Retina (tissue), 1 donor: ENCODE results near the gene PTPRD.

Experiments used
- DNase-seq: peaks from one replicate; pipeline ENCODE4 v3.0.0-alpha.2; 2016

The PTPRD gene

DNA sequence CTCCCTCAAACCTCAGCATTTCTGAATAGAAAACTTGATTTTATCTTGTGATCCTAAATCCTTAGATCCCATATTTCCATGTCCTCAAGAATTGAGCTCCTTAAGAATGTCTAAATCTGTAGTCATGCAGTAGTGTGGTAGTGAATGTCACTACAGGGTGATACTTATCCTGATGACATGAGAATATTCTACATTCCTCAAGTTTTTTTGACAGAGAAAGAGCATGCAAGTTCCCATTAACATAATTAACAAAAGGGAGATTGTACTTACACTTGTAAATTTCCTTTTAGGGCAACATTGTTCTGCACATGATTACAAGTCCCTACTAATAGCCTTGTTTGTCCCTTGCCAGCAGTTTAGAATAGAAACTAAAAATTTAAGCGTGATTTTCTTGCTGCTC is 352.3 kb downstream of the PTPRD start:
- no peak for DNase-seq

DNA sequence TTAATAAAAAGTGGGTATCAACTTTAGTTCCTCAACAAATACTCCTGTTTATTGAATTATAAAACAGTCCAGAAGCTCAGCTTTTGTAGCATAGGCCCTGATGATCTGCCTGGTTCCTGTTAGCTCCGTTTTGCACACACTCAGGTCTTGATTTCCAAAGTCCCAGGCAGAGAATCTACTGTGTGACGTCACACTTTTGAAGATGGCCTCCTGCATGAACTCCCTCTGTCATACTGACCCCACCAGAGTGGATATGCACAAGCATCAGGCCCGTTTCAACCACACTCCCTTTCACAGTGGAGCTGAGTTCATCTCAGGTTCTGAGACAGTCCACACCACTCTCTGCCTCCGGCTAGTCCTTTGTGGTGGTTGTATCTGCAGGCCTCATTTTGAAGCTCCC is 353.1 kb downstream of the PTPRD start:
- no peak for DNase-seq

DNA sequence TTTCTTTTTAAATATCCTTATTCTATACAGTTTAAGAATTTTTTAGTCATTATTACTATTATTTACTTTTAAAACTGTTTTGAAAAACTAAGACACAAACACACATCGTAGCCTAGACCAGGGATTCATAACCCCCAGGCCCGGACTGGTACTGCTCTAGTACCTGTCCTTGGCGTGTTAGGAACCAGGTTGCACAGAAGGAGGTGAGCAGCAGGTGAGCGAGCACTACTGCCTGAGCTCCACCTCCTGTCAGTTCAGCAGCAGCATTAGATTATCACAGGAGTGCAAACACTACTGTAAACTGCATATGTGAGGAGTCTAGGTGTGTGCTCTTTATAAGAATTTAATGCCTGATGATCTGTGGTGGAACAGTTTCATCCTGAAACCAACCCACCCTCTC is 357.0 kb downstream of the PTPRD start:
- DNase-seq, result no peak

DNA sequence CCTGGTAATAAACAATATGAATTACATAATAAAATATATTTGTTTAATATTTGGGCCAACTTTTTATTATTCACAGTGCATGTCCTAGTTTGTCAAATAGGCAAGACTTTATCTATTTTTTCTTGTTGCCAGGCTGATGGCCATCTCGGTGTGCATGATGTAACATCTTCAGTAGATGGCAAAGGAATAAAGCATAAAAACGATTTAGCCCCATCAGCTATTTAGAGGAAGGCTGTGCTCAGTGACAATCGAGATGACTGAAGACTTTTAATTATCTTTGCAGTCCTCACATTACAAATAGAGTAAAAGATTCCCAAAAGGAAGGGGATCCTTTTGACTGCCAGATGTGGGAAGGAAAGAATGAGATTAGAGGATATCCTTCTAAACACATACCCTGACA is 358.5 kb downstream of the PTPRD start:
- DNase-seq, result no peak

DNA sequence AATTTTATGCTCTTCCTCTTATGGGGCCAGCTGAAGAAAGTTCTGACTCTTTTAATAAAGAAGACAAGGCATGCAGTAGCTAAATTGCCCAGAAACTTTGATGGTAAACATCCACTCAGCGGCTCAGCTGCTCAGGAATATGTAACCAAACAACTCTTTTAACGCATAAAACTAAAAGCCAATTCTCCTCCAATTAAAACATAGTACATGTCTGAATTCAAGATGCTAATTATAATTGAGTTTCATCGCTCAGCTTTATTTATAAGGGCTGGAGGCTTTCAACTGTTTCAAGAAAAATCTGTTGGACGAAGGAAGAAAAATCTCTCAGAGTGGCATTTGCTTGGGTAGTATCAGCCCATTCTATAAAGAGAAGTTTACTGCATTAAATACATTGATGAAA is 359.5 kb downstream of the PTPRD start:
- DNase-seq, result no peak

DNA sequence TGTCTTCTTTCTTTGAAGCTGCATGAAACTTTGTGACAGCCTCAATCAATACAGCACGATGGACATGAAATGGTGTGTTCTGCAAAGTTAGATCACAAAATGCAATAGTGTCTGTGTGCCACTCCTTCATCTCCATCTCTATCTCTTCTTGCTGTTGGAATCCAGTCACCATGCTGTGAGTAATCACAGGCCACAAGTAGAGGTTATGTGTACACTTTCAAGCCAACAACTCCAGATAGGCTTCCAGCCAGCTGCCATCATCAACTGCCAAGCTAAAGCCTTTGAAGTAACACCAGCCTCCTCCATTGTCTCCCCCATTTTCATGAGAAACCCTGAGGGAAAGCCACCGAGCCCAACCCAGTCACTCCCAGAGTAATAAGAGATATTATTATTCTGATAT is 360.6 kb downstream of the PTPRD start:
- no peak for DNase-seq

DNA sequence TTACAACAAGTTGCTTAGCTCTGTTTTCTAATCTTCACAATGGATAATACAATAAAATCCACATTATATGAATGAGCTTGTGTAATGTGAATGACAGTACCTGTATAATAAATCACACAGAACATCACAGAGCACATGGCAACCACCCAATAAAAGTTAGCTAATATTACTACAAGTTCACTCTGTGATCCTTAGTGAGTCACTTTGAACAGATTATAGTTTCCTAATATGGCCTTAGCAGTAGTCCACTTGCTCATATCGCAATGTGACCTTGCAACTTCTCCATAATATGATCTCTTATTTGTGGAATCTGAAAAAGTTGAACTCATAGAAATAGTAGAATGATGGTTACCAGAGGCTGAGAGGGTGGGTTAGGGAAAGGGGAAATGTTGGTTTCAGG is 361.3 kb downstream of the PTPRD start:
- DNase-seq, result no peak

DNA sequence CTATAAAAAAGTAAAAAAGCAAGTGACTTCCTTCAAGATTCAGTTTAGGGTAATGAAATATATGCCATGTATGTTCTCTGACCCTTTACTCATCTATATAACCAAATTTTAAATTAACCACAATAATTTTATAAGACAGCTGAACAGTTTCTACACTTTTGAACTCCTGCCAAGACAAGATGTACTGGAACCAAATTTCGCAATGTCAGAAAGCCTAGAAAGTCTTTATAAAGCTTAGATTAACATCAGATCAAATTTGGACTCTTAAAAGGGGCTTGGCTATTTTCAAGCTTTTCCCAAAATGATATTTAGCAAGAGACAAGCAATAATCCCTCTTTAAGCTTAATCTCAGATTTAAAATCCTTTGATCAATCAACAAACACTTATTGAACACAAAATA is 362.6 kb downstream of the PTPRD start:
- DNase-seq, result no peak

DNA sequence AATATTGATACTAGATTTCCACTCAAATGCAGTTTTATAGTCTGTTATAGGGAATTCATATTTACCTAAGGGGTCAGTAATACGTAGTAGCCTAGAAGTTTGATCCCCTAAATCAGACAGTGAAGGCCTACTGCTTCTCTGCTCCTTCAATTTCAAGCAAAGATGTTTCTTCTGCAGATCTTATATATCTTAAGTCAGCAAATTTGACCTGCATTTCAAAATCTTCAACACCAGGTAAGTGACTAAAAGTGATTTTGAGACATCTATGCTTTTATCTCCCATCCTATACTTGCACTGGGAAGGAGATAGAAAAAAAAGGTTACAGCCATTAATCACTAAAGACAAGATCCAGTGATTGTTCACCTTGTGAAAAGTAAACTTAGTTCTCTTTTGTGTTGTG is 363.9 kb downstream of the PTPRD start:
- no peak for DNase-seq

DNA sequence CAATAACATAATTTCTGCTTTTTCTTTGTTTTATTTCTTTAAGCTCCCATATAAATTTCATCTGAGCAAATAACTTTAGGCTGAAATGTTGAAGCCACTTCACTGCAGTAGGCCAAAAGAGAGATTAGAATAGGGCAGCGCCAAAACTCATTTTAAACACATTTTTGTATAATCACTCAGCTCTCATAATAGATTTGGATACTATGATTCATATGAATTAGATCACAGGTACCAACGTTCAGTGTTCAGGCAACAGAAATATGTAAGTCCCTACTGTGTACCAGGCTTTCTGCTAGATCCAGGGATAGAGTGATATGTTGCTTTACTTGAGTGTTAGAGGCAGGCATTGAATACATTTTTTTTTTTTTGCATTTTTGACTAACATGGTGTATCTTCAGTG is 370.5 kb downstream of the PTPRD start:
- no peak for DNase-seq

DNA sequence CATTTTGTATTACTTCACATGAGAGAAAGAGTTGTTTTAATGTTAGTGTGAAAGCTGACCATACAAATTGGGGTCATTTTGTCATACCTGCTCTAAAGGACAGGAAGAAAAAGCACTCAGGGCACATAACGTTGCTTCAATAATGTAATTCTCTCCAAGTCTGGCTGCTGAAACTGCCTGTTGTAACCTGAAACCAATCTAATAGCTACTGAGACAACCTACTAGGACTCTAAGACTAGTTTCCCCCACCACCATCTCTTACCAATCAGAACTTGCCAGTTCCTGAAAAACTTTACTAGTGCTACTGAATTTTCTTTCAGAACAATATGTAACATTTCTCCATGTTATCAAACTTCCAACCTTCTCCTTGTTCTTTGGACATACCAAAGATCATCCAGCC is 374.7 kb downstream of the PTPRD start:
- no peak for DNase-seq

DNA sequence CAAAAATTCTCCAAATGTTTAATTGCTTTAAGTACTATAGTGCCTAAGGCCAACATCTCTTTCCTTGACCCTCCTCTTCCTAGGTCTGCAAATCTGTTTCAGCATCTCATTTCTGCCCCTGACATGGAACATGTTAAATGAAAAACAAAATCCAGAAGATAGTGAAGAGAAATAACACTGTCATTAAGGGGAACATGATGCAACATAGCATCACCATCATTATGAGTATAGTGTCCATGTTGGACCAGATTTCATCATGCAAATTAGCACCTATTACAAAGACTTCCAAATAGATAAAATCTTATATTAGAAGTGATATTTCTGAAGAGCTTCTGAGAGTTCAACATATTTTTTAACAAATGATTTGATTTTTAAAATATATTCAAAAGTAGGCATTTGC is 375.2 kb downstream of the PTPRD start:
- DNase-seq, result no peak

DNA sequence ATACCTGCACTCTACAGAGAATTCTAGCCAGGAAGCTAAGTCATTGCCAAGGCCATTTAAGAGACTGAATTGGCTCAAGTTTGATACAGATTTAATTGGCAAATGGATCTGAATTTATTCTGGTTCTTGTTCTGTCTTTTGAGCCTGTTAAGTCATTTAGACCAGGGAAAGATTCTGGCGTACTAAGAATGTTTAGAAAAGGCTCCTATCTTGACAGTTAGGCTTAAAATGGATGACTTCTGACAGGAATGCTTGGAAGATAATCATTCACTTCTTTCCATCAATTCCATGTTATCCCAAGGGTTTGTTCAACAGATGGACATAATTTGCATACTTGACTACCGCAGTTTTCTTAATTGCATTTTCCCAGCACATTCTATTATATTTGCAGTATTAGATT is 376.6 kb downstream of the PTPRD start:
- DNase-seq, result no peak

DNA sequence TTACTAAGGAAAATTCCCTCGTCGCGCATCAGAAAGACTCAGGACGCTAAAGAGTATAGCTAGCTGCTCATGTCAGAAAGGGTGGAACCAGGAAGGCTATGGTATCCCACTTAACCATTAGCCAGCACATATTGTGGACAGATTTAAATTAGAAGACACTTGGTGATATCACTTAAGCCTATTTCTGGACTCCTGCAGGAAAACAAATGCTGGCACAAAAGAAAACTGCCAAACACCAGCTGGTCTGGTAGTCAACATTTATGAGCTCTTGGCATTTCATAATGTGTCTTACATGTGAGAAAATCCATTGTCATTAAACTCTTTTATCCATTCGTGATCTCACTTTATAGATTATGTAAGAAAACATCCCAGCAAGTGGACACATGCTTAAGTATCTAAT is 377.4 kb downstream of the PTPRD start:
- no peak for DNase-seq

DNA sequence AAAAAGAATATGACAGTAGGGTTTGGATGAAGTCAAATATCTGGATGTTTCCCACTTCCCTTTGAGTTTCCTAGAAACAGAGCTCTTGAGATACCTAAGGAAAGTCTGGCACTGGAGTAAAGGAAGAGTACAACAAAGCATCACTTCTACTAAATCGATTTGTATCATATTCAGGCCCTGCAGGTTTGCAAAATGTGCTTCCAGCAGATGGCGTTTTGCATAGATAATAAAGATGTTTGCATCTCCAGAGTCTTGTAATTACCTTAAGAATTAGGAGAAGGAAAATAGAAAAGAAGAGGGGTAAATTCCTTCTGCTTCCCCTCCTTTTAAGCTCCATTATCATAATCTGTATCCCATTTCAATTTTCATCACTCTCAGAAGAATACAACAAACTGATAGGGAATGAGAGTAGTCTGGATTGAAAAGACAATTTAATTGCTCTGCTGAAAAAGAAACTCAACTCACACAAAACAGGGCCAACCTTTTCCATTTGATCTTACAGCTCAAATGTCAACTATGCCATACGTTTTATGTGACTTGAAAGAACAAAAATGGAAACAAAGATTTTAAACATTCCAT is 380.4 kb downstream of the PTPRD start:
- no peak for DNase-seq

DNA sequence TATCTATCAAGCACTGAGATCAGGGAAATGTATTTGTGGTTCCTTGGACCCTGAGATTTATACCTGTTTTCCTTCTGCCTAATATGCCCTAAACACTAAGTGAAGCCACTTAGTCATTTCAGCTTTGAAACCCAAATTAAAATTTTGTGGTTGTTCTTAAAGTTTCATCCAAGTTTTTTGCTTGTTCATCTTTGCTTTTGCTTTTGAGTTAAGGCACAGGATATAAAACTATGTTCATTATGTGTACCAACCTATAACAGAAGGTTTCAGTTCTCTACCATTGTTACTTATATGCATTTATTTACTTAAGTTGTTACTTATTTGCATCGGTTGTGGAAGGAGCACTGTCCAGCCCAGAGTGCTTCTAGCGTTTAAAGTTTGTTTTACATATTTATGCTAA is 382.3 kb downstream of the PTPRD start:
- DNase-seq, result no peak

DNA sequence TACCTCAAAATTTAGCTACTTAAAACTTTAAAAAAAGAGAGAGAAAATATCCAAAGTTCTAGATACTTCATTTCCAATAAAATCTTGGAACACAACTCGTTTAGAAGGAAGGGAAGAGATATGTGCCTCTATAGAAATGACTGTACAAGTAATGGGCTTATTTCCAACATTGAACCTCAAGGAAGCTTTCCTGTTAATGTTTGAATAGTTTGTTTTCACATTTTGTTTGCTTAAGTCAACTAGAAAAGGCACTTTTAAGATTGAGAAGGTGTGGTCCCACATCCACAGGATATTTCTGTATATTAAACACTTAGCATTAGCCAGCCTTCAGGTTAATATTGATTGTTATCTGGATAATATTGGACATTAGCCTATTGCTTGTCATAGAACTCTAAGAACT is 384.7 kb downstream of the PTPRD start:
- no peak for DNase-seq

DNA sequence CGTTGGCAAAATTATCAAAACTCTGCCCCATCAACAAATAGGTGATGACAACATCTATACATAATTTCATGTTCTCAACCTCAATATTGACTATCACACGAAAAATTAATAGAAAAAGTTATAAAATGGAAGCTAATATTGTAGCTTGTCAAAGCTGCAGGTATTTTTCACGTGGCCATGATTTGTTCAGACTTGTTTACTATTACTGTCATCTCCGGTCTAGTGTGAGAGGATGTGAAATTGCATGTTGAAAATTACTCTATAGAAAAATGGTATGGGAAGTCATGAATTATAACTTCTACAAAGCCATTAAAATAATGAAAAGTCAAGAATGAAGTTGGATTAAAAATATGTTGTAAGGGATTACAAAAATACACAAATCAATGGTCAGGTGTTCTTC is 385.8 kb downstream of the PTPRD start:
- no peak for DNase-seq

DNA sequence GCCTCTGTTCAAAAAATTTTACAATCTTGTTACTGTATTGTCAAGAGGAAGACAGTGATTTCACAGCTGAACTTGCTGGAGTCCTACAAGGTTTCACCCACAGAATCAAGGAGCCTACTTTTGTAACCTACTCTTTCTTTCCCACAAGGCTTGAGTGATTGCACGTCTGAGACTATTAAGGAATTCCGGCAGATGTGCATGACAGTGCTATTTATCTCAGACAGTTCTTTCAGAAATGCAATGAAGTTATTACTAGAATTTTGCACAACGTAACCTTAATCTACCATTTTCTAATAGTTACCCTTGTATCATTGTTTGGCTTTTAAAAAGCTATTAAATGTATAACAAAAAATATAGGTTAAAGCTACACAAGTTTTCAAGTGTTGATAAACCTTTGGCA is 400.1 kb downstream of the PTPRD start:
- DNase-seq, result no peak

DNA sequence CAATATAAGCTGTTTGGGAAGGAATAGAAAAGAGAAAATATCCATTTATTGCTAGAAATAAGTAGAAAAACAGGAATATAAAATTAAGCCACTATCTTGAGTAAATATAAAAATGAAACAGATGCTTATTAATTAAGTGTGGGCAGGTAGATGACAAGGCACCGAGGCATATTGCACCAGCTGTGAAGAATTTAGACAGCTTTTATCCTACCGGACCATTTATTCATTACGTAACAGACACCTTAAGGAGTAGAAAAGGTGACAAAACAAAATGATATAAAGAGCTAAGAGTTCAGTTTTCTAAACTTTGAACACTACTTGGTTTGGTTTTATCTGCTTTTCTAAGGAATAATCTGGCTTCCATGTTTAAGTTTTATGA is 404.1 kb downstream of the PTPRD start:
- no peak for DNase-seq

DNA sequence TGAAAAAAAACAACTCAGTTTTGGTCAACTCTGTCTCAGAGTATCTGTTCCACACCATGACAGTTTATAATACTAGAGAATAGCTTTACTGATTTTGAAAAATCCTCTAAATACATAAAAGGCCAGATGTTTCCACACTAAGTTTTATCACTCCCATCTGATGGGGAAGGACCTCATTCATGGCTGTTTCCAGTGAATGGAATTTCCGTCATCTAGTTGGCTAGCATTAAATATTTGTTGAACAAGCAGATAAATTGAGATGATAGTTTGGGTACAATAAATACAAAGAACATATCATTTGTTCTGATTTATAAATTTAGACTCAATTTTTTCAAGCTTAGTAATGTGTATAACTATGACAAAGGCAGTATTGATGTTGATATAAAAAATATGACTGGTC is 408.5 kb downstream of the PTPRD start:
- no peak for DNase-seq

DNA sequence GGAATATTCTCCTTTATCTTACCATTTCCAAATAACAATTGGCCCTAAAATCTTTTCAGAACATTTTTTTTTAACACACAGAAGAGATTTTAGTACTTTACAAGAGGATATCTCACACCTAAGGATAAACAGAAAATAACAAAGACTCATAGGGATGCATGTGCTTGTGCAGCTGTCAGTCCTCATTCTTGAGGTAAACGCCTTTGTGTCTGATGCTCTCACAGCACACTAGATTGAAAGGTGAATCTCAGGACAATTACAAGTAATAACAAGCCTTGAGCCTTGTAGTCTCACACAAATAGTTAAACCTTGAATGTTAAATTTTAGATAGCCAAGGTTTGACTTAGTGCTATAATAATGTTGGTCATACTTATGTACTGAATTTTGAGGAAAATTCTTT is 439.2 kb downstream of the PTPRD start:
- no peak for DNase-seq

DNA sequence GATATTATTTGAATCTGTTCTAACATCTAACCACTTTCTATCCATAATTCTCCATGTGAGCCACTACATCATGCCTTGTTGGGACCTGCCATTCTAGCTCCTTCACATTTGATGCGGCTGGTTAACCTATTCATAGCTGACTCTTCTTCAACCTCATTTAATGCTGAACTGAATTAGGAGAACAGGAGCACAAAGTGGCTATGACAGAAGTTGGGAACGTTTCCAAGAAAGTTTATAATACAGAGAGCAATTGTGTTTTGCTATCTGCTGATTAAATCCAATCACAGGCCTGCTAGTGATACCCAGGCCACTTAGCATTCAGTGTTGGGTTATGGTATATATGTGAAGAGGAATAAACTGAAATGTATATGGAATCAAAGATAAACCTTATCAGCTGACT is 440.3 kb downstream of the PTPRD start:
- peak; percentile 57 for DNase-seq

DNA sequence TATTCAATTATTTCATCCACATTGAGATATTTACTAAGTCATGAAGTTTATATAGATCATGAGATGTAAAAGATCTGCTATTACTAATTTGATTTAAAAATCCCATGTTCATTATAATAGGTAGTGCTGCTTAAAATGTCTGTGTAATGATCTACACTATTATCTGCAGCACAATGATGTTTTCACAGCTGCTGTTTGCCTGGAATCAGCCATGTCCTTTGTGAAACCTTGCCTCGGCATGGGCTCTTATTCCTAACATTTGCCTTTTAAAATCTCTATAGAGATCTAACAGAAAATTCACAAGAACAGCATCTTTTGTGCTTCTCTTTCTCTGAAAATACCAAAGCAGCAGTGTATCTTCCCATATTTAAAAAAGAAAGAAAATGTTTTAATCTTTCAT is 444.6 kb downstream of the PTPRD start:
- no peak for DNase-seq

DNA sequence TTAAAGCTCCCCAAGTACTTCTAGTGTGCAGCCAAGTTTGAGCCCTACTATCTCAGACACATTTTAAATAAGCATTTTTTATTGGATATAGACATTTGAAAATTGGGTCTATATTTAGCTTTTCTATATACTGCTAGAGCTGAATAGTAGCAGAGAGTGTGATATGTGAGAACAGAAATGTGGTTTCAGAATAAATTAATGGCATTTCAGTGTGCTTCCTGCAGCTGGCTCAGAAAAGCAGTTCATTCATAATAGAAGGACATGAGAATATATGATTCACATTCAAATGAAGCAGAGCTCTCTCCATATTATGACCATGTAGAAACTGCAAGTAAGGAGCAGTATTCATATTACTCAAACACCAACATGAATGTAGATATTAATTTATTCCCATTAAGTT is 464.0 kb downstream of the PTPRD start:
- DNase-seq, result no peak
